PC-3 (cell line): Measurements from ENCODE around the gene ZC3H4. TPM values are rescaled to one million over a fixed set of nuclear protein-coding genes. Genes with fewer than 3 reads are reported as not detected.

Experiments
- ATAC-seq: fragments of 200-7000 bp; cut with Tn5 transposase; 2 replicates; pipeline ENCODE4 v1.9.1; 2020; ENCODE audit warnings: mild to moderate bottlenecking, moderate library complexity
- BruUV-seq: library from RNA; stranded (reverse); fragments of 400-500 nt; replicated peaks from 2 replicates; lab custom pipeline; 2021; lab: Mats Ljungman, UMichigan
- CTCF ChIA-PET: fragments of 300-600 bp; sonication (Branson Sonifier 250); formaldehyde crosslinking; loops from one replicate; lab custom pipeline; 2022; ENCODE audit warnings: antibody characterized with exemption; lab: Charles Lee
- POLR2A ChIA-PET: fragments of 300-600 bp; sonication (Branson Sonifier 250); formaldehyde crosslinking; loops from one replicate; lab custom pipeline; 2022; ENCODE audit warnings: antibody characterized with exemption; ENCODE audit not compliant: unreplicated experiment; lab: Charles Lee
- DNase-seq: peaks from one replicate; pipeline ENCODE4 v3.0.0-alpha.2; 2015
- H2AFZ ChIP-seq: fragments of 300-600 bp; sonication (generic); 2 replicates; pipeline ENCODE4 v1.6.0; 2016; ENCODE audit warnings: antibody characterized with exemption, low read length
- H3F3A ChIP-seq: fragments of 300-600 bp; sonication (generic); one replicate; pipeline ENCODE4 v1.6.0; 2017; ENCODE audit warnings: antibody characterized with exemption, low read length, control low read depth, mild to moderate bottlenecking; ENCODE audit not compliant: unreplicated experiment
- H3K27ac ChIP-seq: fragments of 300-600 bp; sonication (generic); 2 replicates; pipeline ENCODE4 v1.5.1; 2016; ENCODE audit warnings: mild to moderate bottlenecking, low read length
- H3K27me3 ChIP-seq: fragments of 300-600 bp; sonication (generic); 2 replicates; pipeline ENCODE4 v1.6.1; 2016; ENCODE audit warnings: low read length, mixed read lengths
- H3K36me3 ChIP-seq: fragments of 300-600 bp; sonication (generic); 2 replicates; pipeline ENCODE4 v1.6.1; 2016; ENCODE audit warnings: low read depth, mixed run types, low read length, mixed read lengths
- H3K4me1 ChIP-seq: fragments of 300-600 bp; sonication (generic); 2 replicates; pipeline ENCODE4 v1.5.1; 2016; ENCODE audit warnings: low read length; ENCODE audit not compliant: insufficient read depth
- H3K4me2 ChIP-seq: fragments of 300-600 bp; sonication (generic); 2 replicates; pipeline ENCODE4 v1.6.0; 2016; ENCODE audit warnings: low read length
- H3K4me3 ChIP-seq: fragments of 300-600 bp; sonication (generic); 2 replicates; pipeline ENCODE4 v1.5.1; 2016; ENCODE audit warnings: mild to moderate bottlenecking, low read length, mixed read lengths
- H3K79me2 ChIP-seq: fragments of 300-600 bp; sonication (generic); 2 replicates; pipeline ENCODE4 v1.6.1; 2017; ENCODE audit warnings: low read length, mixed read lengths
- H3K9ac ChIP-seq: fragments of 300-600 bp; sonication (generic); 2 replicates; pipeline ENCODE4 v1.6.0; 2016; ENCODE audit warnings: mild to moderate bottlenecking, low read length
- H3K9me2 ChIP-seq: fragments of 300-600 bp; sonication (generic); replicated peaks from 2 replicates; pipeline ENCODE4 v1.6.1; 2016; ENCODE audit warnings: mixed run types, low read length, mixed read lengths
- H3K9me3 ChIP-seq: fragments of 300-600 bp; sonication (generic); 2 replicates; pipeline ENCODE4 v1.6.1; 2016; ENCODE audit warnings: low read length, mixed read lengths
- H4K20me1 ChIP-seq: fragments of 300-600 bp; sonication (generic); 2 replicates; pipeline ENCODE4 v1.6.1; 2016; ENCODE audit warnings: low read length, mixed read lengths
- EZH2 ChIP-seq: fragments of 300-600 bp; sonication (generic); IDR thresholded peaks from one replicate; pipeline ENCODE4 v1.6.1; 2017; ENCODE audit warnings: antibody characterized with exemption, mild to moderate bottlenecking, low read length; ENCODE audit not compliant: unreplicated experiment
- EZH2phosphoT487 ChIP-seq: fragments of 300-600 bp; sonication (generic); IDR thresholded peaks from 2 replicates; pipeline ENCODE4 v1.6.1; 2018; ENCODE audit warnings: mild to moderate bottlenecking, antibody characterized with exemption, low read length, borderline replicate concordance
- intact Hi-C: fragments of 100-400 bp; cut with micrococcal nuclease; formaldehyde crosslinking; loops from 2 replicates; pipeline ENCODE4 v1.9.0; 2023
- total RNA-seq: library from RNA; depleted of rRNA; stranded (reverse); fragments of >200 nt; gene quantifications from 2 replicates; pipeline ENCODE4 v1.2.3, GENCODE V29; 2014
- TF ChIP-seq, protein P1 (sequence below): fragments of 300-600 bp; sonication (generic); conservative IDR thresholded peaks from 2 replicates; pipeline ENCODE4 v1.5.1; 2017; ENCODE audit warnings: antibody characterized with exemption, low read depth, mild to moderate bottlenecking, low read length

The ZC3H4 gene
- total RNA-seq, 1 experiment from 2014 or later, result 13.4 TPM

DNA sequence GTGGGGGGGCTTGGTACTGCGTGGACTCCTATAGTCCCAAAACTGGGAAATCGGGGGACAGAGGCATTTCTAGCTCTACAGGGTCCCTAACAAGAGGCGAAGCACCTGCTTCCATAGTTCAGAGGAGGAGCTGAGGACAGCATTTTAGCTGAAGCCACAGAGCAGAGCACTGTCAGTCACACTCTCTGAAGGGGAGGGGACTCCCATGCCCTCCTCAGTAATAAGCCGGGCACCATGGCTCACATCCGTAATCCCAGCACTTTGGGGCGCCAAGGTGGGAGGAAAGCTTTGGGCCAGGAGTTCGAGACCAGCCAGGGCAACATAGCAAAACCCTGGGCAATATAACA, 90.2 kb downstream of the ZC3H4 start:
- H3K27me3 ChIP-seq, result peaks cover 45% of the 10 kb centered on the region

DNA sequence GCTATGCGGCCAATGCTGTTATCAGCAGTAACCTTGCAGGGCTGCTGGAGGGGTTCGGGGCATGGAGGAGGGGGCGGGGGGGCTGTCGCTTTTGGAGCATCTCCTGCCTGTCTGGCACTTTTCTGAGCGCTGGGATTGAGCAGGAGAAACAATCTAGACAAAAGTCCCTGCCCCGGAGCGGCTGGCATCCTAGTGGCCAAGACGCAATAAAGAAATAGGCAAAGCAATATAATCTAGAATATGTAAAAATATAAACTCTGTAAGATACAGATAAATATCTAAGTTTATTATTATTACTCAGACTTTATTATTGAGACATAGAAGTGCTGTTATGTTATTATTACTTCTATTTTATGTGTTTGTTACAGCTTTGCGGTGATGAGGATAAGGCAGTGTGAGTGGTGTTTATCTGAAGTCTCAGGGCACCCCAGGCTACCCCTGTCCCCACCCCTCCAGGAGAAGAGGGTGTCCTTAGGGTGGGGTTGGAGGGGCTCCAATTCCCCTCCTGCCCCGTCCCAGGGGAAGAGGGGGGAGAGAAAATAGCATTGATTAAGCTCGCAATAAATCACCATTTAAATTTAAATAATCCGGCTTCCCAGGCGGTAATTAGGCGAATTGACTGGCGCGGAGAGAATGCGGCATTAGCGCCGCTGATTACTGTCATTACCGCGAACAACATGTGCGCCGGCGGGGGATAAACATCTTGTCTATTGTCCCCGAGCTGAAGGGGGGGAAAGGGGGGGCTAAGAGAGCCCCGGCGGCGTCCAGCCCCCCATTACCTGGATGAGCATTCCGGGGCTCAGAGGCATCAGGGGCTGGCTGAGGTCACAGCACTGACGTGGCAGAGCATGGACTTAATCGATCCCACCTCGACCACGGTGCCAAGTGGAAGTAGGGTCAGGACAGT, 90.8 kb downstream of the ZC3H4 start:
- TF ChIP-seq EZH2phosphoT487, result 0 out of 2 replicates have a peak, but pooled peaks have one; percentile 23
- peak; percentile 63 for TF ChIP-seq EZH2
- TF ChIP-seq, protein P1, sequence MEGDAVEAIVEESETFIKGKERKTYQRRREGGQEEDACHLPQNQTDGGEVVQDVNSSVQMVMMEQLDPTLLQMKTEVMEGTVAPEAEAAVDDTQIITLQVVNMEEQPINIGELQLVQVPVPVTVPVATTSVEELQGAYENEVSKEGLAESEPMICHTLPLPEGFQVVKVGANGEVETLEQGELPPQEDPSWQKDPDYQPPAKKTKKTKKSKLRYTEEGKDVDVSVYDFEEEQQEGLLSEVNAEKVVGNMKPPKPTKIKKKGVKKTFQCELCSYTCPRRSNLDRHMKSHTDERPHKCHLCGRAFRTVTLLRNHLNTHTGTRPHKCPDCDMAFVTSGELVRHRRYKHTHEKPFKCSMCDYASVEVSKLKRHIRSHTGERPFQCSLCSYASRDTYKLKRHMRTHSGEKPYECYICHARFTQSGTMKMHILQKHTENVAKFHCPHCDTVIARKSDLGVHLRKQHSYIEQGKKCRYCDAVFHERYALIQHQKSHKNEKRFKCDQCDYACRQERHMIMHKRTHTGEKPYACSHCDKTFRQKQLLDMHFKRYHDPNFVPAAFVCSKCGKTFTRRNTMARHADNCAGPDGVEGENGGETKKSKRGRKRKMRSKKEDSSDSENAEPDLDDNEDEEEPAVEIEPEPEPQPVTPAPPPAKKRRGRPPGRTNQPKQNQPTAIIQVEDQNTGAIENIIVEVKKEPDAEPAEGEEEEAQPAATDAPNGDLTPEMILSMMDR, result no peak
- Histone ChIP-seq H4K20me1 (no peaks in the 10 kb centered on the region), H3F3A (no peaks in the 10 kb centered on the region), H3K9me3 (no peaks in the 10 kb centered on the region), H3K9me2 (no peaks in the 10 kb centered on the region), H2AFZ (no peak overlapping the region), H3K27me3 (peaks cover 39% of the 10 kb centered on the region), H3K4me2 (peak overlapping the region; percentile 53), H3K36me3 (no peaks in the 10 kb centered on the region), H3K4me1 (peaks cover 9% of the 10 kb centered on the region; the same call in 1 of the 2 replicates), H3K9ac (no peak overlapping the region), H3K4me3 (no peak overlapping the region), H3K27ac (no peak overlapping the region), H3K79me2 (no peaks in the 10 kb centered on the region)
- intact Hi-C loops, result no loop called here
- BruUV-seq, result no TSS peak
- CTCF ChIA-PET, result no interaction called here
- POLR2A ChIA-PET, result no interaction called here
- ATAC-seq, result no peak
- DNase-seq, result no peak

More for the DNA sequence above, 90.2 kb downstream of the ZC3H4 start:
- no peak overlapping the region for H2AFZ ChIP-seq
- CTCF ChIA-PET, result no interaction called here
- H3K4me2 ChIP-seq, result peak overlapping the region; percentile 53
- H3K4me3 ChIP-seq, result no peak overlapping the region
- H3K9me2 ChIP-seq, result no peaks in the 10 kb centered on the region
- no peaks in the 10 kb centered on the region for H4K20me1 ChIP-seq
- no peaks in the 10 kb centered on the region for H3K9me3 ChIP-seq
- H3K36me3 ChIP-seq, result no peaks in the 10 kb centered on the region
- no TSS peak for BruUV-seq
- DNase-seq, result no peak
- H3K27ac ChIP-seq, result no peak overlapping the region
- intact Hi-C loops, result no loop called here
- H3K79me2 ChIP-seq, result no peaks in the 10 kb centered on the region
- TF ChIP-seq EZH2, result no peak
- TF ChIP-seq EZH2phosphoT487, result no peak
- TF ChIP-seq, protein P1, result no peak
- no peaks in the 10 kb centered on the region for H3F3A ChIP-seq
- POLR2A ChIA-PET, result no interaction called here
- ATAC-seq, result no peak
- H3K9ac ChIP-seq, result no peak overlapping the region
- H3K4me1 ChIP-seq, result peaks cover 9% of the 10 kb centered on the region; the same call in 1 of the 2 replicates

DNA sequence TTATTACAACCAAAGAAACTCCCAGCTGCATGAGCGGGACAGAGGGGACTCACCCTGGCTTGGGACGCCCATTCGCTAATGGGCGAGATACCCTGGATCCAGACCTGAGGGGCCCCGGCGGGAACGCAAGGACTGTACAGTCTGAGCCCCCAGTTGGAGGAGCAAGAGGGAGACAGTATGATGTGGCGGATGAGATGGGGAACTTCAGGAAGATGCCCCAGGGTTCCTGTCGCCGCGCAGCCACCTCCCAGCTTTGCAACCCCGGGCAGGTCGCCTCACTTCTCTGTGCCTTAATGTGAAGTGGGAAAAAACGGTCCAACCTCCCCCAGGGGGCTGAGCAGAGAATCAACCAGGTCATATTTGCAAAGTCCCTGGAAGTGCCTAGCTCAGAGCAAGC, 91.4 kb downstream of the ZC3H4 start:
- intact Hi-C loops, result no loop called here
- ChIA-PET POLR2A (no interaction called here), CTCF (no interaction called here)

More for the DNA sequence above, 91.4 kb downstream of the ZC3H4 start:
- no peak for DNase-seq
- peaks cover 9% of the 10 kb centered on the region; the same call in 1 of the 2 replicates for H3K4me1 ChIP-seq
- no peak overlapping the region for H3K4me2 ChIP-seq
- no peaks in the 10 kb centered on the region for H3K9me3 ChIP-seq
- H2AFZ ChIP-seq, result no peak overlapping the region
- no peaks in the 10 kb centered on the region for H3K9me2 ChIP-seq
- no peak overlapping the region for H3K27ac ChIP-seq
- no peak for ATAC-seq
- BruUV-seq, result no TSS peak
- no peak for TF ChIP-seq EZH2
- TF ChIP-seq, protein P1, result no peak
- TF ChIP-seq EZH2phosphoT487, result no peak
- no peaks in the 10 kb centered on the region for H3K79me2 ChIP-seq
- H4K20me1 ChIP-seq, result no peaks in the 10 kb centered on the region
- no peaks in the 10 kb centered on the region for H3F3A ChIP-seq
- H3K4me3 ChIP-seq, result no peak overlapping the region
- peaks cover 35% of the 10 kb centered on the region for H3K27me3 ChIP-seq
- no peaks in the 10 kb centered on the region for H3K36me3 ChIP-seq
- H3K9ac ChIP-seq, result no peak overlapping the region
